HG02763 (cell line): Measurements from ENCODE around the gene CLCN6.

Experiments
- ATAC-seq: cut with Tn5 transposase; IDR thresholded peaks from one replicate; pipeline ENCODE4 v1.9.1; 2021; ENCODE audit warnings: mild to moderate bottlenecking, moderate library complexity; ENCODE audit not compliant: unreplicated experiment

CLCN6 gene

GRCh38 chr1:11874624-11875023, 68.6 kb downstream of the CLCN6 start:
- ATAC-seq, result no peak

GRCh38 chr1:11875094-11875493, 69.1 kb downstream of the CLCN6 start:
- ATAC-seq, result no peak

- ATAC-seq, result no peak
Observed at GRCh38 chr1:11877074-11877473, 71.1 kb downstream of the CLCN6 start.

GRCh38 chr1:11878081-11878890, 72.3 kb downstream of the CLCN6 start:
- no peak for ATAC-seq

GRCh38 chr1:11878891-11879190, 72.8 kb downstream of the CLCN6 start:
- ATAC-seq, result no peak

GRCh38 chr1:11879311-11880180, 73.6 kb downstream of the CLCN6 start:
- ATAC-seq, result no peak

- no peak for ATAC-seq
Observed at GRCh38 chr1:11880181-11880575, 74.2 kb downstream of the CLCN6 start.

- no peak for ATAC-seq
Observed at GRCh38 chr1:11880911-11881748, 75.1 kb downstream of the CLCN6 start.

- ATAC-seq, result no peak
Observed at GRCh38 chr1:11881749-11882441, 75.9 kb downstream of the CLCN6 start.

- no peak for ATAC-seq
Observed at GRCh38 chr1:11882814-11883538, 77.0 kb downstream of the CLCN6 start.

- ATAC-seq, result no peak
Observed at GRCh38 chr1:11885916-11886315, 79.9 kb downstream of the CLCN6 start.

GRCh38 chr1:11886986-11887665, 81.1 kb downstream of the CLCN6 start:
- no peak for ATAC-seq

GRCh38 chr1:11887666-11888007, 81.6 kb downstream of the CLCN6 start:
- ATAC-seq, result no peak

GRCh38 chr1:11888206-11888876, 82.3 kb downstream of the CLCN6 start:
- no peak for ATAC-seq

GRCh38 chr1:11888877-11889208, 82.9 kb downstream of the CLCN6 start:
- ATAC-seq, result no peak

GRCh38 chr1:11891433-11892186, 85.6 kb downstream of the CLCN6 start:
- no peak for ATAC-seq
